VCaP (cell line): Measurements from ENCODE around the gene CNPY2.
"Not testable (repeated sequence)": the region's sequence is repeated elsewhere in the genome, so short reads cannot be mapped to it uniquely, and the experiment has no call there.

Experiments
- H3K27ac ChIP-seq: fragments of 450-650 bp; 2 replicates; pipeline ENCODE4 v1.5.1; 2017
- TF ChIP-seq, protein P1 (sequence below): fragments of 450-650 bp; conservative IDR thresholded peaks from 2 replicates; pipeline ENCODE4 v1.5.1; 2017; ENCODE audit warnings: mild to moderate bottlenecking, moderate library complexity

CNPY2 gene

DNA sequence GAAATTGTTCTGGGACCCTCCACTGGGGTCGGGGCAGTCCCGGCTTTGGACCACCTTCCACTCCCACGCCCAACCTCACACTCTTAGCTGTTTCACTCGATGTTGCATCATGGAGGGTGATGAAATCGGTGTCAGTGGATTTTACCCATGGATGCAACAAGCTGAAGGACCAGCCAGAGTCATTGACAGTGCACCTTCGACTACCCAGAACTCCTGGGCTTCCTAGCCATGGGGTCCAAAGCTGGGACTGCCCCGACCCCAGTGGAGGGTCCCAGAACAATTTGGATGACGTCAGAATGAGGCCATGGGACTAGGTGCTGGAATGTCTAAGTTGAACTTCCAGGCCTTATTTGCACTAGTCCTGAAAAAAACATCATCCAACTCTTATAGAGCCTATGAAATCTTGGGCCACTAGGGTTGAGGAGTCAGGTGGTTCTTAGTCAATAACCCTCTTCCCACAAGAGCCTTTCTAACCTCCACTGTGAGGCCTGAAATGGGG lies 22.0 kb upstream of the CNPY2 start:
- TF ChIP-seq, protein P1, sequence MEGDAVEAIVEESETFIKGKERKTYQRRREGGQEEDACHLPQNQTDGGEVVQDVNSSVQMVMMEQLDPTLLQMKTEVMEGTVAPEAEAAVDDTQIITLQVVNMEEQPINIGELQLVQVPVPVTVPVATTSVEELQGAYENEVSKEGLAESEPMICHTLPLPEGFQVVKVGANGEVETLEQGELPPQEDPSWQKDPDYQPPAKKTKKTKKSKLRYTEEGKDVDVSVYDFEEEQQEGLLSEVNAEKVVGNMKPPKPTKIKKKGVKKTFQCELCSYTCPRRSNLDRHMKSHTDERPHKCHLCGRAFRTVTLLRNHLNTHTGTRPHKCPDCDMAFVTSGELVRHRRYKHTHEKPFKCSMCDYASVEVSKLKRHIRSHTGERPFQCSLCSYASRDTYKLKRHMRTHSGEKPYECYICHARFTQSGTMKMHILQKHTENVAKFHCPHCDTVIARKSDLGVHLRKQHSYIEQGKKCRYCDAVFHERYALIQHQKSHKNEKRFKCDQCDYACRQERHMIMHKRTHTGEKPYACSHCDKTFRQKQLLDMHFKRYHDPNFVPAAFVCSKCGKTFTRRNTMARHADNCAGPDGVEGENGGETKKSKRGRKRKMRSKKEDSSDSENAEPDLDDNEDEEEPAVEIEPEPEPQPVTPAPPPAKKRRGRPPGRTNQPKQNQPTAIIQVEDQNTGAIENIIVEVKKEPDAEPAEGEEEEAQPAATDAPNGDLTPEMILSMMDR = no peak
- no peak overlapping the region for H3K27ac ChIP-seq

DNA sequence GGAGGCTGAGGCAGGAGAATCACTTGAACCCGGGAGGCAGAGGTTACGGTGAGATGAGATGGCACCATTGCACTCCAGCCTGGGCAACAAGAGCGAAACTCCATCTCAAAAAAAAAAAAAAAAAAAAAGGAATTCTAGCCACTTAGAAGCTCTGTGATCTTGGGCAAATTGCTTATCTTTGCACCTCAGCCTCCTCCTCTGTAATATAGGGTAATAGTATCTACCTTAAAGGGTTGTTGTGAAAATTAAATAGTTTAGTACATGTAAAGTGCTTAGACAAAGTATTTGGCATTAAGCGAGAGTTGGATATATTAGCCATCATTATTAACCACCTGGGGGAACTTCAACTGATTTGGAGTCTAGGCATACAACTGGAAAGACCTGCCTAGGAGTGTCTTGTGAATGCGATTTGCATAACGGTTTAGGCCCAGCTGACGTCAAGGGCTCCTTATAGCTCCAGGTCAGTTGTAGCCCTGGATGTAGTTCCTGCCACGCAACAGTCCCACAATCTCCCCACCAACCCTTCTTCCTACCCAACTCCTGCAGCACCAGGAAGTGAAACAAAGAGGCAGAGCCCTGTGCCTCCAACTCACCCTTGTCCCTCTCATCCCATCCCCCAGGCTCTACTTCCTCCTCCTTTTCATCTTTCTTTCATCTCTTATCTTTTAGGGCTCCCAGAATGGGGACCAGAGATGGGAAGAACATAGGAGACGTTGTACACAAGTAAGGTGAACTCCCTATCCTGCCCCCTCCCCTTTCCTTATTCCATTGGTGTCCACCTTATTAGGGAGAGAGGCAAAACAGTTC lies 20.8 kb upstream of the CNPY2 start:
- no peak overlapping the region for H3K27ac ChIP-seq
- TF ChIP-seq, protein P1 = no peak

DNA sequence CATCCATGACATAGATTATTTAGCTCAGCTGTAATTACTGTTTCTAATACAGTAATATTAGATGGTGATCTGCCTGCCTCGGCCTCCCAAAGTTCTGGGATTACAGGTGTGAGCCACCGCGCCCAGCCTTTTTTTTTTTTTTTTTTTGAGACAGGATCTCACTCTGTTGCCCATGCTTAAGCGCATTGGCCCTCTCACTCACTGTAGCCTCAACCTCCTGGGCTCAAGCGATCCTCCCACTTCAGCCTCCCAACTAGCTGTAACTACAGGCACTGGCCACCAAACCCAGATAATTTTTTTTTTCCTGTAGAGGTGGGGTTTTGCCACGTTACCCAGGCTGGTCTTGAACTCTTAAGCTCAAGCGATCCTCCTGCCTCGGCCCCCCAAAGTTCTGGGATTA lies 19.7 kb upstream of the CNPY2 start:
- H3K27ac ChIP-seq = not testable (repeated sequence)

DNA sequence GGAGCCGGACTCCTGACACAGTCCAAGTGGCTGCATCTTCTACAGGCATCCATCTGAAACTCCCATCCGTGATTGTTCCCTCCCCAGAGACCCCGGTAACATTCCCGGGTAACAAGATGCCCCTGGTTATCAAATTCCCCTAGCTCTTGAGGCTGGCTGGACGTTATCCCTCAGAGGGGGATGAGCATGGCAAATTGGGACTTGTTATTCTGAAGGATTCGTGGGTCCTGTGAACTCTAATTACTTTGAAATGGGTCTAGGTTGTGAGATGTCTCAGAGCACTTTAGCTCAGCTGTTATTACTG lies 18.7 kb upstream of the CNPY2 start:
- TF ChIP-seq, protein P1 = peak; percentile 36; the same call in 1 of the 2 replicates
- peak overlapping the region; percentile 96 for H3K27ac ChIP-seq

DNA sequence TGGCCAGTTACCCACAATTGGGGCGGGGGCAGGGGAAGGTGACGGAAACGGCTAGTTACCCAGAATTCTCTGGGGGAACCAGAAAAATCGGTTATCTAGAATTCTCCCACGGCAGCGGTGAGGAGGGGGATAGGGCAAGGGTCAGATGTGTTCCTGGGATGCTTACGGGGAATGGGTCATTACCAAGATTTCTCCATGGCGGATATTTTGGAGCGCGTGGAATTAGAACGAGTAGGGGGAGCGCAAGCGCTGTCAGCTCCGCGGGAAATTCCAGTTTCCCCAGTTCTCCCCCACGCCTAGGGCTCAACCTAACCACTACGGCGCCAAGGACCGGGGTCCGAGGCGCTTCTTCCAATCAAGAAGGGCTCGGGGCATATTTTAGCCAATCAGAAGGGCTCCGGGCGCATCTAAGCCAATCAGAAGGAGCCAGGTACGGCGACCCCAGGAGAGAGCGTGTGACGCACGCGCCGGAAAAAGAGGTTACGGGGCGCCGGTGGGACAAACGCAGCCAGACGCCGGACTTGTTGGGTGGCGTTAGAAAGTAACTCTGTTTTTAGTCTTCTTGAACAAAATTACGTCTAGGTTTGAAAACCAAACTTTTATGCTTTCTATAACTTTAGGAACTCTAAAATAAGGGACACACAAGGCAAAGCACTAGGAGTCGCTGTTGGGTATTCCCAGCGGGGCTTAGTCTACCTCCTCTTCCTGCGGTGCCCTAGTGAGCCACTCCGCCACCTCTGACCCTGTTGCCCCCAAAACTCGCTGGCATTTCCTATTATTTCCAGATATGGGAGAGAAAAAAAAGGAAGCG lies 18.1 kb upstream of the CNPY2 start, which contains the start of gene PAN2:
PAN2 (minus strand) TSS at position 322 of the 811 bp plus-strand sequence. CDS start 906 bp downstream, outside the sequence.
- peak within 1 kb of the TSS; percentile 96 for H3K27ac ChIP-seq
- TF ChIP-seq, protein P1 = peak; percentile 76

DNA sequence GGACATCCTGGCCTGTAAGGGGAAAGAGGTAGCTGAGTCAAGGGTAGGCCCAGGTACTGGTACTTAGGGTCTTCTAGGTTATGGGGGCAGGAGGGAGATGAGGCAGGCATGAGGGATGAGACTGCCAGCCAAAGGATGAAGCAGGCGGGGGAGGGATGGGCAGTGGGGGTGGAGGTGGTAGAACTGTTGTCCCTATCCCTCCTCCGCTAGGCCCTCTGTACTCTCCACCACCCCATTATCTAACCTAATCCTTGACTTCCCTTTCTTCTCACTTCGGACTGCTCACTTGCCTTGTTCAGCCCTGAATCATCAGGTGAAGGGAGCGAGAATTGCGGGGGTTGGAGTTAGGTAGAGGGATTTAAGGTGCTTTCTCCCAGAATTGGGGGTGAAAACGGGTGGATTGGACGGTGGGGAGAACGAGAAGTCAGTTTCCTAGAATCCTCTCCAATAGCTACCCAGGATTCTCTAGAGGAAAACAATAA lies 17.4 kb upstream of the CNPY2 start:
- TF ChIP-seq, protein P1 = no peak
- H3K27ac ChIP-seq = peak overlapping the region; percentile 96

DNA sequence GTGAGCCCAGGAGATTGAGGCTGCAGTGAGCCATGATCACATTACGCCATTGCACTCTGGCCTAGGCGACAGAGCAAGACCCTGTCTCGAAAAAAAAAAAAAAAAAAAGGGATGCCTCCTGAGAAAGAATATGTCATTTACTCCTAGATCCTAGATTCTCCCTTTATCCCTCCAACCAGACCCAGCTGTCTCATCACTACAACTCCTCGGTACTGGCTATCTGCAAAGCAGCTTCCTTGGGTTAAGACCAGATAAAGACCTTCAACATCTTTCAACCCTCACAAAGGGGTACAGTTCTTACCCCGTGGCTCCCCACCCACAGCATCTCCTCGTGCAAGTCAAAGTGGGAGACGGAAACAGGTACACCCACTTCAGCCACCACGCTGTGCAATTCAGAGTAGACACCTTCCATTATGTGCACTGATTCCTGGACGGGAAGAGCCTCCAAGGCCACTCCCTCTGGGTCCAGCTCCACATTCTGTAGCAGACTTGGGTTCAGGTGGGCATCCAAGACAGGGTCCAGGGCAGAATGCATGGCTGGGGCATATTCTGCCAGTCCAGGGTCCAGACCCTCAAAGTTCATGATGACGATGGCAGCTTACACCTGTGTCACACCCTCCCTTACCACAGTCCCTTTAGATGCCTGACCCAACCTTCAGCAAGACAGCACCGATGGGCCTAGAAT lies 16.9 kb upstream of the CNPY2 start:
- H3K27ac ChIP-seq = peak overlapping the region; percentile 96

More for the DNA sequence above, 16.9 kb upstream of the CNPY2 start:
- TF ChIP-seq, protein P1 = no peak
